Measurements from ENCODE around the gene CHAF1A. TPM values are rescaled to one million over a fixed set of nuclear protein-coding genes. Genes with fewer than 3 reads are reported as not detected.

The CHAF1A gene
- total RNA-seq, 1 experiment from 2014 or later, result 16.7 TPM

DNA sequence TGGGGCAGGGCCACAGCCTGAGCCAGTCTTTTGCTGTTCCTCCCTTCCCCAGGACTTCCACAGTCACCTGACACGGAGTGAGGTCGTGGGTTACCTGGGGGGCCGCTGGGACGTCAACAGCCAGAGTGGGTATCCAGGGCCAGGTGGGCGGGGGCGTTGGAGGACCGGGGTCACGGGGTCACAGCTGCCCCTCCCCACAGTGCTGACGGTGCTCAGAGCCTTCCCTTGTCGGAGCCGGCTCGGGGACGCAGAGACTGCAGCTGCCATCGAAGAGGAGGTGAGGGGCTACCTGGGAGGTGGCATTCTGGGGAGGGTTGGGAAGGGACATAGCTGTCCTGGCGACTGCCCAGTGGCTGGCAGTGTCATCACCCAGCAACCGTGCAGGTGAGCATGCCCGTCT, 47.5 kb upstream of the CHAF1A start:
- ChIA-PET CTCF (interaction anchor here (0.8 to 3.6 kb wide), 4 partner anchors 10 to 88 kb away, joined by 3 to 33 read pairs (median 17); partner anchors contain the start of gene MPND), POLR2A (interaction anchor here (1.2 kb wide), 1 partner anchor 12 kb away, joined by 4 read pairs; the partner anchor contains the start of gene MPND)
- no peak overlapping the region for H3K27ac Mint-ChIP-seq (ENCODE audit: low read depth, unreplicated experiment)
- DNase-seq (ENCODE audit: unreplicated experiment), result no peak
- no peaks in the 10 kb centered on the region for H3K9me3 Mint-ChIP-seq (ENCODE audit: unreplicated experiment)
- no peak overlapping the region for H3K4me3 Mint-ChIP-seq (ENCODE audit: unreplicated experiment)
- TSS peak; percentile 2 for BruUV-seq (replicated peaks)
- H3K4me1 Mint-ChIP-seq (ENCODE audit: insufficient read depth, unreplicated experiment), result no peaks in the 10 kb centered on the region
- intact Hi-C loops (cut with micrococcal nuclease), result no loop called here
- TF ChIP-seq, protein P1, sequence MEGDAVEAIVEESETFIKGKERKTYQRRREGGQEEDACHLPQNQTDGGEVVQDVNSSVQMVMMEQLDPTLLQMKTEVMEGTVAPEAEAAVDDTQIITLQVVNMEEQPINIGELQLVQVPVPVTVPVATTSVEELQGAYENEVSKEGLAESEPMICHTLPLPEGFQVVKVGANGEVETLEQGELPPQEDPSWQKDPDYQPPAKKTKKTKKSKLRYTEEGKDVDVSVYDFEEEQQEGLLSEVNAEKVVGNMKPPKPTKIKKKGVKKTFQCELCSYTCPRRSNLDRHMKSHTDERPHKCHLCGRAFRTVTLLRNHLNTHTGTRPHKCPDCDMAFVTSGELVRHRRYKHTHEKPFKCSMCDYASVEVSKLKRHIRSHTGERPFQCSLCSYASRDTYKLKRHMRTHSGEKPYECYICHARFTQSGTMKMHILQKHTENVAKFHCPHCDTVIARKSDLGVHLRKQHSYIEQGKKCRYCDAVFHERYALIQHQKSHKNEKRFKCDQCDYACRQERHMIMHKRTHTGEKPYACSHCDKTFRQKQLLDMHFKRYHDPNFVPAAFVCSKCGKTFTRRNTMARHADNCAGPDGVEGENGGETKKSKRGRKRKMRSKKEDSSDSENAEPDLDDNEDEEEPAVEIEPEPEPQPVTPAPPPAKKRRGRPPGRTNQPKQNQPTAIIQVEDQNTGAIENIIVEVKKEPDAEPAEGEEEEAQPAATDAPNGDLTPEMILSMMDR (IDR thresholded peaks at IDR 0.05; ENCODE audit: unreplicated experiment), result no peak
- peaks cover 31% of the 10 kb centered on the region for H3K36me3 Mint-ChIP-seq (ENCODE audit: insufficient read depth, unreplicated experiment)
- no peaks in the 10 kb centered on the region for H3K27me3 Mint-ChIP-seq (ENCODE audit: insufficient read depth, unreplicated experiment)

DNA sequence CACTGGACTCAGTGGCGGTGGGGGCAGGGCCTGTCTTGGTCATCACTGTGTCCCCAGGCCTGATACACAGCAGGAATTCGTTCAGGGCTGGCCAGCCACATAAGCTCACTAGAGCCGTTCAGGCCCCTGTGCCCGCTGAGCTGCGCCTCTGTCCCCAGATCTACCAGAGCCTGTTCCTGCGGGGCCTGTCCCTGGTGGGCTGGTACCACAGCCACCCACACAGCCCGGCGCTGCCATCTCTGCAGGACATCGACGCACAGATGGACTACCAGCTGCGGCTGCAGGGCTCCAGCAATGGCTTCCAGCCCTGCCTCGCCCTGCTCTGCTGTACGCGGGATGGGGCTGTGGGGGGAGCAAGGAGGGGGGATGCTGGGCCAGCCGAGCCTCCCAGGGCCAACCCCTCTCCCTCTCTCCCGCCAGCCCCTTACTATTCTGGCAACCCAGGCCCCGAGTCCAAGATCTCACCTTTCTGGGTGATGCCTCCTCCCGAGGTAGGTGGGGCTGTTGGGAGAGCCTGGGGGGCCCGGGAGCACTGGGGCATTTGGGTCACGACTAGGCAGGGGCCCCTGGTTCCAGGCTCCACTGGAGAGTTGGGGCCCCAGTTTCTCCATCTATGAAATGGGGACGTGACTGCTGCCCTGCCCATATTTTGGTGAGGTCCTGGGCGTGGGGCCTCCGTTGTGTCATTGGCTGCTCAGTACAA, 45.2 kb upstream of the CHAF1A start:
- intact Hi-C loops (cut with micrococcal nuclease), result no loop called here
- Mint-ChIP-seq H3K36me3 (ENCODE audit: insufficient read depth, unreplicated experiment) (peaks cover 32% of the 10 kb centered on the region), H3K9me3 (ENCODE audit: unreplicated experiment) (no peaks in the 10 kb centered on the region), H3K27ac (ENCODE audit: low read depth, unreplicated experiment) (no peak overlapping the region), H3K27me3 (ENCODE audit: insufficient read depth, unreplicated experiment) (no peaks in the 10 kb centered on the region), H3K4me3 (ENCODE audit: unreplicated experiment) (no peak overlapping the region), H3K4me1 (ENCODE audit: insufficient read depth, unreplicated experiment) (no peaks in the 10 kb centered on the region)
- DNase-seq (ENCODE audit: unreplicated experiment), result no peak
- POLR2A ChIA-PET, result no interaction called here
- TF ChIP-seq, protein P1 (IDR thresholded peaks at IDR 0.05; ENCODE audit: unreplicated experiment), result no peak
- CTCF ChIA-PET, result interaction anchor here (0.6 to 1.3 kb wide), 3 partner anchors 13 to 91 kb away, joined by 3 to 4 read pairs (median 3); no protein-coding TSS in a partner anchor
- no TSS peak for BruUV-seq (replicated peaks)

DNA sequence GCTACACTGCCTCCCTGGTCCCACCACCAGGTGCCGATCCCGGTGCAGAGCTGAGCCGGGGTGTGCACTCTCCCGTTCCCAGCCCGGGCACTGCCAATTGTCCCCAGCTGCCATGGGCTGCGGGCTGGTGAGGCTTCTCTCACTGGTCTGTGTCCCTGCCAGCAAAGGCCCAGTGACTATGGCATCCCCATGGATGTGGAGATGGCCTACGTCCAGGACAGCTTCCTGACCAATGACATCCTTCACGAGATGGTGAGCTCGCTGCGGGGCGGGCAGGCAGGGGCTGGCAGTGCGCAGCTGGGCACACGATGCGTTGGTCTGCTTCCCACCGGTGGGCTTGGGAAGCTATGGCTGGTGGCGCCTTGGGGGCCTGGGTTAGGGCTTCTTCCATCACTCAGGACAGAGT, 44.5 kb upstream of the CHAF1A start:
- Mint-ChIP-seq H3K27ac (ENCODE audit: low read depth, unreplicated experiment) (no peak overlapping the region), H3K36me3 (ENCODE audit: insufficient read depth, unreplicated experiment) (peaks cover 39% of the 10 kb centered on the region), H3K4me1 (ENCODE audit: insufficient read depth, unreplicated experiment) (no peaks in the 10 kb centered on the region), H3K27me3 (ENCODE audit: insufficient read depth, unreplicated experiment) (no peaks in the 10 kb centered on the region), H3K4me3 (ENCODE audit: unreplicated experiment) (no peak overlapping the region), H3K9me3 (ENCODE audit: unreplicated experiment) (no peaks in the 10 kb centered on the region)
- intact Hi-C loops (cut with micrococcal nuclease), result no loop called here
- TF ChIP-seq, protein P1 (IDR thresholded peaks at IDR 0.05; ENCODE audit: unreplicated experiment), result no peak
- no peak for DNase-seq (ENCODE audit: unreplicated experiment)
- ChIA-PET POLR2A (interaction anchor here (1.3 to 1.4 kb wide), 2 partner anchors 14 to 44 kb away, joined by 3 to 5 read pairs; partner anchors contain the start of genes CHAF1A and MPND), CTCF (interaction anchor here (0.7 to 0.9 kb wide), 2 partner anchors 14 to 86 kb away, joined by 4 read pairs; no protein-coding TSS in a partner anchor)
- BruUV-seq (replicated peaks), result no TSS peak

DNA sequence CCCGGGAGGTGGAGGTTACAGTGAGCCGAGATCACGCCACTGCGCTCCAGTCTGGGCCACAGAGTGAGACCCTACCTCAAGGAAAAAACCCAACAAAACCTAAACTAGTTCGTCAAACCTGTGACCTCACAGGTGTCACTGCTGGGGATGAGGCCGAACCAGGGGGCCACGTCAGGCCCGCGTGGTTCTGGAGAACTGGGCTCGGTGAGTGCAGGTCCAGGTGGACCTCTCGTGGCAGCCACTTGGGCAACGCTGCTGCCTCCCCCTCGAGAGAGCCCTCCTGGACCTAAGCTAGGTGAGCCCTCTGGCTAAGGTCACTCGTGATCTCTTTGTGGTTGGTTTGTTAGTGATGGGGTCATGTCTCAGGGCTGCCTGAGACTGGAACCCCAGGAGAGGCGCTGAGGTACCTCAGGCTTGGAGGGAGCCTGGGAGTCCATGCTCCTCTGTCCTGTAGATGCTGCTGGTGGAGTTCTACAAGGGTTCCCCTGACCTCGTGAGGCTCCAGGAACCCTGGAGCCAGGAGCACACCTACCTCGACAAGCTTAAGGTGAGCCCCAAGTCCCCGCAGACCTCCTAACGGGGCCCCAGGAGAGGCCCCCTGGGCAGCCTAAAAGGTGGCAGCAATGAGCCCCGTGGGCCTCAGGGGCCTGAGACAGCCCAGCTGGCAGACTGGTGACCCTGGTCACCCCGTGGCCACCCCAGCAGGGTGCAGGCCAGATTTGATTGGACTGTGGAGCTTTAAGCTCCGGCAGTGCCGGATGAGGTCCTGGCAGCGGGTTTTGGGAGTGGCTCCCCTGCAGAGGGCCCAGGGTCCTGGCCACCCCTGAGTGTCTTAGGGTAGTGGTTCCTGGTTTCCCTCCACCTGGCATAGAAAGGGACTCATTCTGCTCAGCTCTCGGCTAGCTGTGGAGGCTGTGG, 43.5 kb upstream of the CHAF1A start:
- BruUV-seq (replicated peaks), result no TSS peak
- Mint-ChIP-seq H3K4me3 (ENCODE audit: unreplicated experiment) (no peak overlapping the region), H3K9me3 (ENCODE audit: unreplicated experiment) (no peaks in the 10 kb centered on the region), H3K27me3 (ENCODE audit: insufficient read depth, unreplicated experiment) (no peaks in the 10 kb centered on the region), H3K36me3 (ENCODE audit: insufficient read depth, unreplicated experiment) (peaks cover 49% of the 10 kb centered on the region), H3K27ac (ENCODE audit: low read depth, unreplicated experiment) (no peak overlapping the region), H3K4me1 (ENCODE audit: insufficient read depth, unreplicated experiment) (no peaks in the 10 kb centered on the region)
- POLR2A ChIA-PET, result interaction anchor here (0.9 to 1.4 kb wide), 3 partner anchors 10 to 43 kb away, joined by 3 to 5 read pairs (median 5); partner anchors contain the start of genes CHAF1A and MPND
- no peak for DNase-seq (ENCODE audit: unreplicated experiment)
- CTCF ChIA-PET, result interaction anchor here (0.5 to 1.2 kb wide), 5 partner anchors 15 to 96 kb away, joined by 3 to 6 read pairs (median 4); no protein-coding TSS in a partner anchor
- TF ChIP-seq, protein P1 (IDR thresholded peaks at IDR 0.05; ENCODE audit: unreplicated experiment), result no peak
- intact Hi-C loops (cut with micrococcal nuclease), result no loop called here
